H1 (cell line): ENCODE results near the gene ZNF496.

ENCODE experiments used
- CBX5 ChIP-seq: fragments of 300-800, 300-1000 bp; sonication (generic); IDR thresholded peaks from 2 replicates; pipeline ENCODE4 v1.7.1; 2016; ENCODE audit warnings: antibody characterized with exemption, low read length, low read depth
- EP300 ChIP-seq, 2 experiments: IDR thresholded peaks; 1 replicate in 1 of 2; 2 replicates in 1 of 2; pipeline ENCODE4 v1.6.1; 2011 to 2012; ENCODE audit warnings: low read depth in 2 of 2, low read length in 2 of 2, mild to moderate bottlenecking in 2 of 2, borderline replicate concordance in 1 of 2, inconsistent platforms in 1 of 2, moderate library complexity in 1 of 2
- JUND ChIP-seq: IDR thresholded peaks from 2 replicates; pipeline ENCODE4 v1.6.1; 2011; ENCODE audit warnings: mild to moderate bottlenecking, improper control_type of control experiment, low read length
- NANOG ChIP-seq: IDR thresholded peaks from 2 replicates; pipeline ENCODE4 v1.6.1; 2011; ENCODE audit warnings: low read length, low read depth, mild to moderate bottlenecking, inconsistent platforms; ENCODE audit not compliant: insufficient read depth, poor library complexity, severe bottlenecking
- POLR2A ChIP-seq, 2 experiments: IDR thresholded peaks; 1 replicate in 1 of 2; 2 replicates in 1 of 2; pipeline ENCODE4 v1.6.1; 2011; ENCODE audit warnings: low read depth in 2 of 2, low read length in 2 of 2, mild to moderate bottlenecking in 2 of 2; ENCODE audit errors: control extremely low read depth in 1 of 2
- POLR2AphosphoS5 ChIP-seq: IDR thresholded peaks from 2 replicates; pipeline ENCODE4 v1.6.1; 2011; ENCODE audit warnings: low read depth, low read length
- RAD21 ChIP-seq, 2 experiments: IDR thresholded peaks in 1 of 2; conservative IDR thresholded peaks in 1 of 2; 2 replicates each; pipeline ENCODE4 v1.6.1; 2011; ENCODE audit warnings: low read depth in 2 of 2, low read length in 2 of 2, improper control_type of control experiment in 1 of 2, inconsistent platforms in 1 of 2, mild to moderate bottlenecking in 1 of 2, moderate library complexity in 1 of 2
- TEAD4 ChIP-seq: IDR thresholded peaks from 2 replicates; pipeline ENCODE4 v1.6.1; 2012; ENCODE audit warnings: low read depth, low read length, inconsistent platforms, mixed read lengths
- TF ChIP-seq, protein P1 (sequence below), 3 experiments: IDR thresholded peaks; 1 replicate in 2 of 3; 2 replicates in 1 of 3; pipeline versions ENCODE4 v1.5.1 to v1.6.1; 2011; ENCODE audit warnings: low read length in 3 of 3, mild to moderate bottlenecking in 3 of 3, inconsistent platforms in 2 of 3, low read depth in 1 of 3, moderate library complexity in 1 of 3; ENCODE audit not compliant: insufficient read depth in 1 of 3; ENCODE audit errors: control extremely low read depth in 1 of 3

DNA sequence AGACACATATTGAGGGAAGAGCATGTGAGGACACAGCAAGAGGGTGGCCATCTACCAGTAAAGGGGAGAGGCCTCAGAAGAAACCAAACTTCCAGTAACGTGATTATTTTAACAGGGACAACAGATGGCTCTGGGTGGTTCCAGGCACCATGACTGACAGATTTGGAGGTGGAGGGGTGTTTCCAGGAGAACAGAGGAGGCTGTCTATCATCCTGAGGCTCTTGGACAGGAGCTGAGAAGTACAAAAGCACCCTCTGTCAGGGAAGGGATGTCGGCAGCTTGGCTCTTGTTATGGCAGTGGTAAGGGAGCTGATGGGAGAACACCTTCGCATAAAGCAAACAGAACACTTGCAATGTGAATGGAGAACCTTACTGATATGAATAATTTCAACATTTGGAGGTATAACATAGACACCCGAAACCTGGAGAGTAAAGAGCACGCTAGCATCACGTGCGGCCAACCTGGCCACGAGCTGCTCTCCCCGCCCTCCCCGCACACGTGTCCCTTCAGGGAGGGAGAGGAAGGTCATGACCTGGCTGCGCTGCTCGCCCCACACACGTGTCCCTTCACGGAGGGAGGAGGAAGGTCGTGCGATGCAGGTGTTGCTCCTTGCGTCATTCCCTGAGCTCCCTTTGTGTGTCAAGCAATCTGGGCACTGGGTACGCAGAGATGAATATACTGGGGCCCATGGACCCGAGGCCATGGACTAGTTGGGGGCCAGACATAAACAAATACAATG is 46.8 kb upstream of the ZNF496 start:
- TF ChIP-seq RAD21 (IDR thresholded peaks at IDR 0.05 in 1 of 2, conservative IDR thresholded peaks at IDR 0.05 in 1 of 2; ENCODE audit: low read depth in 2 of 2, low read length in 2 of 2) (no peak), EP300 (IDR thresholded peaks at IDR 0.05; ENCODE audit: borderline replicate concordance in 1 of 2, low read depth in 2 of 2, low read length in 2 of 2) (no peak), POLR2A (IDR thresholded peaks at IDR 0.05; ENCODE audit: control extremely low read depth in 1 of 2, low read depth in 2 of 2, low read length in 2 of 2) (no peak), CBX5 (no peak), NANOG (no peak), TEAD4 (no peak), JUND (no peak), POLR2AphosphoS5 (no peak)
- TF ChIP-seq, protein P1, sequence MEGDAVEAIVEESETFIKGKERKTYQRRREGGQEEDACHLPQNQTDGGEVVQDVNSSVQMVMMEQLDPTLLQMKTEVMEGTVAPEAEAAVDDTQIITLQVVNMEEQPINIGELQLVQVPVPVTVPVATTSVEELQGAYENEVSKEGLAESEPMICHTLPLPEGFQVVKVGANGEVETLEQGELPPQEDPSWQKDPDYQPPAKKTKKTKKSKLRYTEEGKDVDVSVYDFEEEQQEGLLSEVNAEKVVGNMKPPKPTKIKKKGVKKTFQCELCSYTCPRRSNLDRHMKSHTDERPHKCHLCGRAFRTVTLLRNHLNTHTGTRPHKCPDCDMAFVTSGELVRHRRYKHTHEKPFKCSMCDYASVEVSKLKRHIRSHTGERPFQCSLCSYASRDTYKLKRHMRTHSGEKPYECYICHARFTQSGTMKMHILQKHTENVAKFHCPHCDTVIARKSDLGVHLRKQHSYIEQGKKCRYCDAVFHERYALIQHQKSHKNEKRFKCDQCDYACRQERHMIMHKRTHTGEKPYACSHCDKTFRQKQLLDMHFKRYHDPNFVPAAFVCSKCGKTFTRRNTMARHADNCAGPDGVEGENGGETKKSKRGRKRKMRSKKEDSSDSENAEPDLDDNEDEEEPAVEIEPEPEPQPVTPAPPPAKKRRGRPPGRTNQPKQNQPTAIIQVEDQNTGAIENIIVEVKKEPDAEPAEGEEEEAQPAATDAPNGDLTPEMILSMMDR (IDR thresholded peaks at IDR 0.05; ENCODE audit: control extremely low read depth in 1 of 3, insufficient read depth in 1 of 3, low read depth in 1 of 3, low read length in 3 of 3) = no peak
